Keratinocyte (primary cell): ENCODE data around the gene OR5H1. TPM values are rescaled to one million over a fixed set of nuclear protein-coding genes. Genes with fewer than 3 reads are reported as not detected.

ENCODE experiments used
- DNase-seq: peaks from one replicate; pipeline ENCODE4 v3.0.0-alpha.2; 2011; ENCODE audit warnings: low read depth, missing footprints, low spot score
- FAIRE-seq: peaks from 2 replicates; lab custom pipeline; 2011; peaks lifted over from hg19 to GRCh38; lab: Jason Lieb, UNC
- H2AFZ ChIP-seq: 2 replicates; pipeline ENCODE4 v1.6.0; 2012; ENCODE audit warnings: low read length, control low read depth, inconsistent platforms; ENCODE audit not compliant: control insufficient read depth
- H3K27ac ChIP-seq: 2 replicates; pipeline ENCODE4 v1.5.1; 2011; ENCODE audit warnings: low read length; ENCODE audit not compliant: control insufficient read depth, insufficient read depth
- H3K27me3 ChIP-seq: 3 replicates; pipeline ENCODE4 v1.6.0; 2011; ENCODE audit warnings: low read length; ENCODE audit not compliant: control insufficient read depth, insufficient read depth; ENCODE audit errors: extremely low read depth
- H3K36me3 ChIP-seq, 2 experiments: 2 replicates in 1 of 2; 3 replicates in 1 of 2; pipeline ENCODE4 v1.5.1; 2011; ENCODE audit warnings: low read length in 2 of 2, mild to moderate bottlenecking in 1 of 2; ENCODE audit not compliant: control insufficient read depth in 2 of 2, insufficient read depth in 2 of 2; ENCODE audit errors: extremely low read depth in 1 of 2
- H3K4me1 ChIP-seq: 3 replicates; pipeline ENCODE4 v1.5.1; 2011; ENCODE audit warnings: low read length; ENCODE audit not compliant: control insufficient read depth, insufficient read depth; ENCODE audit errors: extremely low read depth
- H3K4me2 ChIP-seq: 3 replicates; pipeline ENCODE4 v1.6.0; 2011; ENCODE audit warnings: low read depth, low read length; ENCODE audit not compliant: control insufficient read depth, insufficient read depth; ENCODE audit errors: extremely low read depth
- H3K4me3 ChIP-seq, 3 experiments: fragments of 200-600 bp in 1 of 3; sonication (generic) in 1 of 3; 2 replicates in 2 of 3; 3 replicates in 1 of 3; pipeline ENCODE4 v1.5.1; 2011 to 2016; ENCODE audit warnings: low read length in 3 of 3, mild to moderate bottlenecking in 3 of 3, control low read depth in 2 of 3, inconsistent platforms in 1 of 3, low read depth in 1 of 3, mixed read lengths in 1 of 3, mixed run types in 1 of 3, moderate library complexity in 1 of 3; ENCODE audit not compliant: control insufficient read depth in 2 of 3, insufficient read depth in 2 of 3; ENCODE audit errors: extremely low read depth in 1 of 3
- H3K79me2 ChIP-seq: 2 replicates; pipeline ENCODE4 v1.6.0; 2012; ENCODE audit warnings: low read length; ENCODE audit not compliant: control insufficient read depth, insufficient read depth
- H3K9ac ChIP-seq: 3 replicates; pipeline ENCODE4 v1.6.0; 2011; ENCODE audit warnings: low read length; ENCODE audit not compliant: control insufficient read depth, insufficient read depth; ENCODE audit errors: extremely low read depth
- H3K9me1 ChIP-seq: 3 replicates; pipeline ENCODE4 v1.6.0; 2011; ENCODE audit warnings: low read length; ENCODE audit not compliant: control insufficient read depth, insufficient read depth; ENCODE audit errors: extremely low read depth
- H3K9me3 ChIP-seq: 2 replicates; pipeline ENCODE4 v1.5.1; 2012; ENCODE audit warnings: low read depth, low read length; ENCODE audit not compliant: control insufficient read depth
- H4K20me1 ChIP-seq: 3 replicates; pipeline ENCODE4 v1.6.0; 2011; ENCODE audit warnings: low read length; ENCODE audit not compliant: control insufficient read depth, insufficient read depth; ENCODE audit errors: extremely low read depth
- EZH2 ChIP-seq: IDR thresholded peaks from one replicate; pipeline ENCODE4 v1.6.1; 2012; ENCODE audit warnings: inconsistent platforms, mild to moderate bottlenecking, low read length, moderate library complexity
- dilution Hi-C: fragments of 300-500 bp; cut with MboI; formaldehyde crosslinking; loops from one replicate; pipeline ENCODE4 v1.7.0; 2020; ENCODE audit warnings: low sequenced_read_pairs; ENCODE audit not compliant: extremely low pct_ligation_motif_present
- polyA plus RNA-seq, 5 experiments: library from polyadenylated mRNA; depleted of rRNA in 3 of 5; stranded (reverse) in 3 of 5; stranded (forward) in 1 of 5; unstranded in 1 of 5; fragments of >200 nt; gene quantifications; 1 replicate in 1 of 5; 2 replicates in 3 of 5; 3 replicates in 1 of 5; pipeline versions ENCODE4 v1.2.1 to v1.2.3, GENCODE V29; 2011 to 2012; ENCODE audit warnings: missing spikeins in 2 of 5, low read depth in 1 of 5, low replicate concordance in 1 of 5
- TF ChIP-seq, protein P1 (sequence below), 3 experiments: IDR thresholded peaks in 1 of 3; conservative IDR thresholded peaks in 1 of 3; optimal IDR thresholded peaks in 1 of 3; 2 replicates in 2 of 3; 3 replicates in 1 of 3; pipeline versions ENCODE3 to v1.5.1; 2011; ENCODE audit warnings: low read length in 3 of 3, mild to moderate bottlenecking in 3 of 3, moderate library complexity in 2 of 3, control low read depth in 1 of 3, inconsistent platforms in 1 of 3; ENCODE audit not compliant: insufficient read depth in 2 of 3; ENCODE audit errors: extremely low read depth in 1 of 3

Gene OR5H1
- polyA plus RNA-seq, 1 donor (not counting 4 experiments of a cell fraction or from before 2014, with no cell fraction given), result not detected

DNA sequence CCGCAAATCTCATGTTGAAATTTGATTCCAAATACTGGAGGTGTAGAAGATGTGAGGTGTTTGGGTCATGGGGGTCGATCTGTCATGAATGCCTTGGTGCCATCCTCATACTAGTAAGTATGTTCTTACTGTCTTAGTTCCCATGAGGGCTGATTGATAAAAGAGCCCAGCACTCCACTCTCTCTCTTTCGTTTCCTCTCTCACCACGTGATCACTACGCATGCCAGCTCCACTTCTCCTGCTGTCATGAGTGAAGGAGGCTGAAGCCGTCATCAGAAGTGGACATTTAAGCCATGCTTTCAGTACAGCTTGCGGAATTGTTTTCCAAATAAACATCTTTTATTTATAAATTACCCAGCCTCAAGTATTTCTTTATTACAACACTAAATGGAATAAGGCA is 42.1 kb downstream of the OR5H1 start:
- DNase-seq, result no peak
- H3K4me2 ChIP-seq, result no peak overlapping the region
- dilution Hi-C loops, result no loop called here
- no peak overlapping the region for H3K4me3 ChIP-seq
- H3K79me2 ChIP-seq, result no peaks in the 10 kb centered on the region
- no peak overlapping the region for H3K9ac ChIP-seq
- TF ChIP-seq EZH2, result no peak
- TF ChIP-seq, protein P1, sequence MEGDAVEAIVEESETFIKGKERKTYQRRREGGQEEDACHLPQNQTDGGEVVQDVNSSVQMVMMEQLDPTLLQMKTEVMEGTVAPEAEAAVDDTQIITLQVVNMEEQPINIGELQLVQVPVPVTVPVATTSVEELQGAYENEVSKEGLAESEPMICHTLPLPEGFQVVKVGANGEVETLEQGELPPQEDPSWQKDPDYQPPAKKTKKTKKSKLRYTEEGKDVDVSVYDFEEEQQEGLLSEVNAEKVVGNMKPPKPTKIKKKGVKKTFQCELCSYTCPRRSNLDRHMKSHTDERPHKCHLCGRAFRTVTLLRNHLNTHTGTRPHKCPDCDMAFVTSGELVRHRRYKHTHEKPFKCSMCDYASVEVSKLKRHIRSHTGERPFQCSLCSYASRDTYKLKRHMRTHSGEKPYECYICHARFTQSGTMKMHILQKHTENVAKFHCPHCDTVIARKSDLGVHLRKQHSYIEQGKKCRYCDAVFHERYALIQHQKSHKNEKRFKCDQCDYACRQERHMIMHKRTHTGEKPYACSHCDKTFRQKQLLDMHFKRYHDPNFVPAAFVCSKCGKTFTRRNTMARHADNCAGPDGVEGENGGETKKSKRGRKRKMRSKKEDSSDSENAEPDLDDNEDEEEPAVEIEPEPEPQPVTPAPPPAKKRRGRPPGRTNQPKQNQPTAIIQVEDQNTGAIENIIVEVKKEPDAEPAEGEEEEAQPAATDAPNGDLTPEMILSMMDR (optimal IDR thresholded peaks at IDR 0.05 in 1 of 3, IDR thresholded peaks at IDR 0.05 in 1 of 3, conservative IDR thresholded peaks at IDR 0.05 in 1 of 3; ENCODE audit: extremely low read depth in 1 of 3, insufficient read depth in 2 of 3, low read length in 3 of 3), result no peak
- no peak overlapping the region for H3K27ac ChIP-seq
- H3K4me1 ChIP-seq, result no peaks in the 10 kb centered on the region
- H3K27me3 ChIP-seq, result no peaks in the 10 kb centered on the region
- no peaks in the 10 kb centered on the region for H3K36me3 ChIP-seq
- no peaks in the 10 kb centered on the region for H4K20me1 ChIP-seq
- no peak overlapping the region for H2AFZ ChIP-seq
- H3K9me3 ChIP-seq, result no peaks in the 10 kb centered on the region
- no peaks in the 10 kb centered on the region for H3K9me1 ChIP-seq
- no peak for FAIRE-seq

DNA sequence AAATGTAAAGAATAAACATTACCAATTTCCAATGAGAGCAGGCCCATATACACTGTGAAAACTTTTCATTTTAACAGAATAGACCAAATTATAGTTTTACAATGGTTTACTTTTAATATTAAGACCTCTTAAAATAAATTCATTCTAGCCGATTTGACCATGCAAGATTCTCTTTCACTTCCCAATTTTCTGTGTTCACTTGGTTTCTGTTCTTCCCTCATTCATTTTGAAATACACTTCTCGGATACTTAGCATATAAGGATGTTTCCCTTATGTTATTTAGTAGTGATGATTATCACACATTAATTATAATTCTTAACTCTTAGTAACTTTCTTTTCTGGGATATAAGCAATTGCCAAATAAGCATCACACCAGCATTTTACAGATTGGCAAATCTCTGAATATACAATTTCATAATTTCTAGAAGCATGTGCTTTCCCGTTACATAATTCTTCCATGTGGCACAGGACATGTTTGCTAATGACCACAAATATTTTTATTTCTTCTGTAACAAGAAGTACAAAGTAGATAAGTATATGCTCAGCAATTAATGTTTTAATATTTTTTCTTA is 49.9 kb downstream of the OR5H1 start:
- dilution Hi-C loops, result no loop called here
- H3K27me3 ChIP-seq, result no peaks in the 10 kb centered on the region
- no peak overlapping the region for H3K4me3 ChIP-seq
- DNase-seq (no peak), FAIRE-seq (no peak)
- no peak overlapping the region for H3K27ac ChIP-seq
- no peak overlapping the region for H3K9ac ChIP-seq
- H4K20me1 ChIP-seq, result no peaks in the 10 kb centered on the region
- no peaks in the 10 kb centered on the region for H3K9me3 ChIP-seq
- H3K4me1 ChIP-seq, result no peaks in the 10 kb centered on the region
- H3K79me2 ChIP-seq, result no peaks in the 10 kb centered on the region
- TF ChIP-seq, protein P1 (optimal IDR thresholded peaks at IDR 0.05 in 1 of 3, IDR thresholded peaks at IDR 0.05 in 1 of 3, conservative IDR thresholded peaks at IDR 0.05 in 1 of 3; ENCODE audit: extremely low read depth in 1 of 3, insufficient read depth in 2 of 3, low read length in 3 of 3), result no peak
- no peak for TF ChIP-seq EZH2
- no peaks in the 10 kb centered on the region for H3K9me1 ChIP-seq
- no peak overlapping the region for H2AFZ ChIP-seq
- no peaks in the 10 kb centered on the region for H3K36me3 ChIP-seq
- no peak overlapping the region for H3K4me2 ChIP-seq
